Omental fat pad (tissue), 4 donors: ENCODE data around the gene PRDX2. TPM values are rescaled to one million over a fixed set of nuclear protein-coding genes. Genes with fewer than 3 reads are reported as not detected.

Experiments used
- ATAC-seq: fragments of 150-250 bp; one replicate; pipeline ENCODE4 v1.9.1; 2016; ENCODE audit warnings: mild to moderate bottlenecking, moderate library complexity; ENCODE audit not compliant: low FRiP score
- DNase-seq: peaks from one replicate; pipeline ENCODE4 v3.0.0-alpha.2; 2019; ENCODE audit warnings: low spot score
- CTCF ChIP-seq, 3 donors: fragments of 450-650 bp; IDR thresholded peaks; one replicate each; pipeline ENCODE4 v1.5.1; 2016 to 2017; ENCODE audit warnings: antibody characterized with exemption in 3 of 3, mild to moderate bottlenecking in 3 of 3, moderate library complexity in 2 of 3
- total RNA-seq, 4 donors: library from RNA; depleted of rRNA; stranded (reverse); fragments of >200 nt; gene quantifications; one replicate each; pipeline ENCODE4 v1.1.0, GENCODE V29; 2016

The PRDX2 gene
- total RNA-seq, 4 donors from 2014 or later: 165 to 320 (median 219) TPM

- TF ChIP-seq CTCF (IDR thresholded peaks at IDR 0.05): no peak
- DNase-seq (no peak), ATAC-seq (no peak)
These were observed 18.2 kb downstream of the PRDX2 start for GRCh38 chr19:12783291-12783848.

- DNase-seq (no peak), ATAC-seq (peak; percentile 69)
- no peak for TF ChIP-seq CTCF (IDR thresholded peaks at IDR 0.05)
These were observed 18.9 kb downstream of the PRDX2 start for GRCh38 chr19:12782424-12783290.

- TF ChIP-seq CTCF (IDR thresholded peaks at IDR 0.05): no peak
- ATAC-seq: no peak
- no peak for DNase-seq
These were observed 19.5 kb downstream of the PRDX2 start for GRCh38 chr19:12782174-12782423.

GRCh38 chr19:12779162-12779993 is 22.2 kb downstream of the PRDX2 start:
- DNase-seq (no peak), ATAC-seq (peak; percentile 25)
- TF ChIP-seq CTCF (IDR thresholded peaks at IDR 0.05): no peak

- TF ChIP-seq CTCF (IDR thresholded peaks at IDR 0.05): no peak
- ATAC-seq (no peak), DNase-seq (no peak)
These were observed 22.8 kb downstream of the PRDX2 start for GRCh38 chr19:12778905-12779161.

- ATAC-seq (peak; percentile 21), DNase-seq (no peak)
- TF ChIP-seq CTCF (IDR thresholded peaks at IDR 0.05): no peak
These were observed 23.3 kb downstream of the PRDX2 start for GRCh38 chr19:12778017-12778904.
